Dermis lymphatic vessel endothelial cell (primary cell): ENCODE measurements around the gene CDK6. TPM values are rescaled to one million over a fixed set of nuclear protein-coding genes. Genes with fewer than 3 reads are reported as not detected.

ENCODE experiments used
- total RNA-seq: library from RNA; depleted of rRNA; stranded (reverse); fragments of >200 nt; gene quantifications from 2 replicates; pipeline ENCODE4 v1.2.1, GENCODE V29; 2014

CDK6 gene
- 33.8 and 39.8 TPM in 2 replicates for total RNA-seq

GRCh38 chr7:92836489-92836999, at the start of gene CDK6:
Gene CDK6, minus strand, starts transcription at chr7:92836573. Its CDS starts 3,250 bp downstream, at chr7:92833323.

Other genes with a start within 250 kb of the CDK6 start
- 10.7 and 12.5 TPM in 2 replicates for gene FAM133B, start 246.2 kb downstream of the CDK6 start, total RNA-seq